CD4-positive, alpha-beta T cell treated with Interferon gamma for 1 hour (primary cell): ENCODE data around the gene COTL1.

Experiments
- DNase-seq: peaks from one replicate; pipeline ENCODE4 v3.0.0-alpha.2; 2020

The COTL1 gene

GRCh38 chr16:84594725-84595038 lies 23.2 kb downstream of the COTL1 start:
- DNase-seq, result no peak

- peak; percentile 90 for DNase-seq
Observed at GRCh38 chr16:84593825-84594724, 23.8 kb downstream of the COTL1 start.

- no peak for DNase-seq
Observed at GRCh38 chr16:84592718-84593117, 25.2 kb downstream of the COTL1 start.

GRCh38 chr16:84589975-84590719 lies 27.7 kb downstream of the COTL1 start:
- DNase-seq, result no peak

- DNase-seq, result no peak
Observed at GRCh38 chr16:84588991-84589390, 28.9 kb downstream of the COTL1 start.

- no peak for DNase-seq
Observed at GRCh38 chr16:84585886-84586285, 32.0 kb downstream of the COTL1 start.

GRCh38 chr16:84585467-84585866 lies 32.4 kb downstream of the COTL1 start:
- DNase-seq, result no peak

- no peak for DNase-seq
Observed at GRCh38 chr16:84584678-84585077, 33.2 kb downstream of the COTL1 start.

- DNase-seq, result no peak
Observed at GRCh38 chr16:84583995-84584394, 33.9 kb downstream of the COTL1 start.

- DNase-seq, result no peak
Observed at GRCh38 chr16:84582958-84583516, 34.8 kb downstream of the COTL1 start.

GRCh38 chr16:84581158-84581557 lies 36.7 kb downstream of the COTL1 start:
- DNase-seq, result no peak

GRCh38 chr16:84579936-84580335 lies 37.9 kb downstream of the COTL1 start:
- no peak for DNase-seq

GRCh38 chr16:84578538-84579126 lies 39.2 kb downstream of the COTL1 start:
- DNase-seq, result no peak

GRCh38 chr16:84577034-84577803 lies 40.7 kb downstream of the COTL1 start:
- no peak for DNase-seq

GRCh38 chr16:84575914-84576313 lies 42.0 kb downstream of the COTL1 start:
- no peak for DNase-seq

- DNase-seq, result no peak
Observed at GRCh38 chr16:84574191-84574590, 43.7 kb downstream of the COTL1 start.

- DNase-seq, result no peak
Observed at GRCh38 chr16:84572096-84572495, 45.8 kb downstream of the COTL1 start.

GRCh38 chr16:84571506-84571905 lies 46.4 kb downstream of the COTL1 start:
- no peak for DNase-seq

- no peak for DNase-seq
Observed at GRCh38 chr16:84570739-84571403, 47.0 kb downstream of the COTL1 start.

GRCh38 chr16:84569382-84569987 lies 48.4 kb downstream of the COTL1 start:
- DNase-seq, result no peak

- no peak for DNase-seq
Observed at GRCh38 chr16:84568066-84568465, 49.8 kb downstream of the COTL1 start.
